Measurements from ENCODE around the gene MOCS1. TPM values are rescaled to one million over a fixed set of nuclear protein-coding genes. Genes with fewer than 3 reads are reported as not detected.

Gene MOCS1
- total and polyA plus RNA-seq, 9 of the 15 experiments (the other 6 are each of a cell fraction or from before 2014, with no cell fraction given), result 0.69 to 12.7 (median 8.7) TPM

GRCh38 chr6:39882531-39882899 lies 51.7 kb downstream of the MOCS1 start (continued):
- TF ChIP-seq SRSF9 (IDR thresholded peaks at IDR 0.05; ENCODE audit: borderline replicate concordance, low read depth, low read length), result no peak

- peaks cover 4% of the 10 kb centered on the region for H4K20me1 ChIP-seq (replicated peaks; ENCODE audit: control insufficient read depth, insufficient read depth, low read length)
- no peak for FAIRE-seq
- no peaks in the 10 kb centered on the region for H3K4me1 ChIP-seq (replicated peaks in 1 of 2; ENCODE audit: control insufficient read depth in 2 of 2, insufficient read depth in 2 of 2, low read length in 2 of 2)
- no peak overlapping the region for H2AFZ ChIP-seq (ENCODE audit: low read depth, low read length)
- H3K9ac ChIP-seq (ENCODE audit: insufficient read depth in 1 of 2, low read depth in 2 of 2, low read length in 2 of 2), result no peak overlapping the region
- no peak overlapping the region for H3K4me2 ChIP-seq (ENCODE audit: insufficient read depth, low read length)
- intact Hi-C loops (cut with micrococcal nuclease), result no loop called here
- WGBS (ENCODE audit: insufficient coverage, low coverage, missing lambda C conversion rate), result under 1% methylated on average over 16 of the region's 16 CpGs
- no peak for ATAC-seq
- ChIA-PET CTCF (ENCODE audit: low intra/inter-chr PET ratio) (no interaction called here), POLR2A (no interaction called here)
- TF ChIP-seq MCM5 (IDR thresholded peaks at IDR 0.05; ENCODE audit: low read depth) (no peak), MYBL2 (IDR thresholded peaks at IDR 0.05; ENCODE audit: low read depth) (no peak), MYBL2 (CRISPR knock-in tag; IDR thresholded peaks at IDR 0.05; ENCODE audit: borderline replicate concordance) (no peak)
- H3K27ac ChIP-seq (ENCODE audit: extremely low read depth, low read depth, low read length), result no peak overlapping the region
- peaks cover 5 to 25% of the 10 kb centered on the region in 2 experiments; a peak in 4 of 5 replicates for H3K27me3 ChIP-seq (ENCODE audit: control insufficient read depth in 2 of 2, insufficient read depth in 2 of 2, low read length in 2 of 2)
- H3K36me3 ChIP-seq (ENCODE audit: control insufficient read depth, insufficient read depth, low read length), result no peaks in the 10 kb centered on the region
- no peaks in the 10 kb centered on the region for H3K9me3 ChIP-seq (replicated peaks; ENCODE audit: control insufficient read depth, insufficient read depth, low read depth, low read length)
- H3K4me3 ChIP-seq, result no peak overlapping the region
- H3K9me1 ChIP-seq (ENCODE audit: control insufficient read depth, insufficient read depth, low read length), result no peaks in the 10 kb centered on the region
- H3K79me2 ChIP-seq (ENCODE audit: control insufficient read depth, insufficient read depth, low read length), result no peaks in the 10 kb centered on the region
- no TSS peak for BruUV-seq (replicated peaks)
- in situ Hi-C loops (cut with MboI), result no loop called here
- DNase-seq (ENCODE audit: extremely low read depth in 1 of 4, low spot score in 3 of 4), result no peak
These were observed 52.3 kb downstream of the MOCS1 start for GRCh38 chr6:39881851-39882530.
